Panc1 (cell line): ENCODE data around the gene WNT11. TPM values are rescaled to one million over a fixed set of nuclear protein-coding genes. Genes with fewer than 3 reads are reported as not detected.

ENCODE experiments used
- ATAC-seq: fragments of 200-7000 bp; cut with Tn5 transposase; 2 replicates; pipeline ENCODE4 v1.9.1; 2020; ENCODE audit warnings: mild to moderate bottlenecking, moderate library complexity
- BruUV-seq: library from RNA; stranded (reverse); fragments of 400-500 nt; replicated peaks from 2 replicates; lab custom pipeline; 2021; lab: Mats Ljungman, UMichigan
- CTCF ChIA-PET: fragments of 300-600 bp; sonication (Branson Sonifier 250); formaldehyde crosslinking; loops from one replicate; lab custom pipeline; 2022; ENCODE audit warnings: antibody characterized with exemption; lab: Charles Lee
- POLR2A ChIA-PET: fragments of 300-600 bp; sonication (Branson Sonifier 250); formaldehyde crosslinking; loops from one replicate; lab custom pipeline; 2022; ENCODE audit warnings: antibody characterized with exemption; lab: Charles Lee
- DNase-seq: peaks from one replicate; pipeline ENCODE4 v3.0.0-alpha.2; 2010; ENCODE audit warnings: low read depth, low spot score
- H3K27ac ChIP-seq: 2 replicates; pipeline ENCODE4 v1.5.1; 2011; ENCODE audit warnings: mild to moderate bottlenecking, low read length, inconsistent platforms
- H3K27me3 ChIP-seq: fragments of 200-500 bp; sonication (Bioruptor generic); 2 replicates; pipeline ENCODE4 v1.6.0; 2014; ENCODE audit warnings: low read length, inconsistent platforms; ENCODE audit not compliant: control insufficient read depth, insufficient read depth
- H3K36me3 ChIP-seq: fragments of 200-500 bp; sonication (Bioruptor generic); 2 replicates; pipeline ENCODE4 v1.5.1; 2014; ENCODE audit warnings: inconsistent platforms, mild to moderate bottlenecking, low read length, moderate library complexity; ENCODE audit not compliant: control insufficient read depth, insufficient read depth
- H3K4me1 ChIP-seq: 2 replicates; pipeline ENCODE4 v1.5.1; 2011; ENCODE audit warnings: inconsistent platforms, mild to moderate bottlenecking, low read length, moderate library complexity; ENCODE audit not compliant: control insufficient read depth, insufficient read depth
- H3K4me3 ChIP-seq, 2 experiments: 2 replicates each; pipeline ENCODE4 v1.5.1; 2011 to 2012; ENCODE audit warnings: low read depth in 2 of 2, low read length in 2 of 2, mild to moderate bottlenecking in 2 of 2, inconsistent platforms in 1 of 2, moderate library complexity in 1 of 2
- H3K9me3 ChIP-seq: fragments of 200-500 bp; sonication (Bioruptor generic); 2 replicates; pipeline ENCODE4 v1.5.1; 2014; ENCODE audit warnings: low read depth, mild to moderate bottlenecking, inconsistent platforms, low read length, moderate library complexity; ENCODE audit not compliant: control insufficient read depth, insufficient read depth
- POLR2AphosphoS5 ChIP-seq: IDR thresholded peaks from 2 replicates; pipeline ENCODE4 v1.6.1; 2012; ENCODE audit warnings: mild to moderate bottlenecking, low read depth, low read length, moderate library complexity
- SIN3A ChIP-seq: IDR thresholded peaks from 2 replicates; pipeline ENCODE4 v1.6.1; 2012; ENCODE audit warnings: low read depth, mild to moderate bottlenecking, low read length, moderate library complexity, borderline replicate concordance; ENCODE audit not compliant: insufficient read depth
- TCF7L2 ChIP-seq: IDR thresholded peaks from 2 replicates; pipeline ENCODE4 v1.6.1; 2011; ENCODE audit warnings: mild to moderate bottlenecking, low read depth, low read length, inconsistent platforms
- in situ Hi-C: cut with HindIII; loops from 2 replicates; pipeline ENCODE4 v1.10.0; 2016; ENCODE audit warnings: low sequenced_read_pairs, low pct_unique_long_range_greater_than_20kb
- intact Hi-C: fragments of 100-400 bp; cut with micrococcal nuclease; formaldehyde crosslinking; loops from one replicate; pipeline ENCODE4 v1.10.0; 2022; ENCODE audit not compliant: unreplicated experiment
- total RNA-seq: library from RNA; stranded (reverse); gene quantifications from one replicate; pipeline ENCODE4 v1.2.1, GENCODE V29; 2021; ENCODE audit not compliant: unreplicated experiment
- TF ChIP-seq, protein P1 (sequence below), 2 experiments: IDR thresholded peaks; 2 replicates each; pipeline ENCODE4 v1.6.1; 2011 to 2012; ENCODE audit warnings: low read depth in 2 of 2, control low read depth in 1 of 2, low read length in 1 of 2, mild to moderate bottlenecking in 1 of 2, moderate library complexity in 1 of 2; ENCODE audit not compliant: insufficient read depth in 1 of 2
- TF ChIP-seq, protein P2 (sequence below): fragments of 450-650 bp; IDR thresholded peaks from 2 replicates; pipeline ENCODE4 v1.5.1; 2017; ENCODE audit warnings: mild to moderate bottlenecking

The WNT11 gene
- total RNA-seq, 1 experiment from 2014 or later = 1.1 TPM

DNA sequence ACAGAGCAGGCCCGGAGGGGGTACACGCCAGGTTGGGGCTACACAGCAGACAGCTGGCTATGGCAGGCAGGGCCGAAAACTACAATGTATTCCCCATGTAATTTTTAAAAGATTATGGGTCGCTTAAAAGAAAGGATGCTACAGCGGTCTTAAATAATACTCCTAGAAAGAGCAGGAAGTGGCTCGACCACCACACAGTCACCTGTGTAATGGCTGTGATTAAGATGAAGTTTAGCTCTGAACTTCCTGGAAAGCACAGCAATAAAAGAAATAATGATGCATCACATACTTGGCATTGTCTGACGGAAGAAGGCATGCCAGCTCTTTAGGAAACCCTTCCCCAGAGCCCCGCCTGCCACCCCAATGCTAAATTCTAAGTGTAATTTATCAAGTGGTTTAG lies 32.6 kb downstream of the WNT11 start:
- in situ Hi-C loops (no loop called here), intact Hi-C loops (no loop called here)
- Histone ChIP-seq H3K4me3 (no peak overlapping the region), H3K9me3 (no peaks in the 10 kb centered on the region), H3K4me1 (no peaks in the 10 kb centered on the region), H3K27me3 (no peaks in the 10 kb centered on the region), H3K36me3 (no peaks in the 10 kb centered on the region), H3K27ac (no peak overlapping the region)
- ChIA-PET CTCF (interaction anchor here (0.5 kb wide), 1 partner anchor 202 kb away, joined by 3 read pairs; no protein-coding TSS in a partner anchor), POLR2A (no interaction called here)
- TF ChIP-seq SIN3A = no peak
- TF ChIP-seq, protein P1, sequence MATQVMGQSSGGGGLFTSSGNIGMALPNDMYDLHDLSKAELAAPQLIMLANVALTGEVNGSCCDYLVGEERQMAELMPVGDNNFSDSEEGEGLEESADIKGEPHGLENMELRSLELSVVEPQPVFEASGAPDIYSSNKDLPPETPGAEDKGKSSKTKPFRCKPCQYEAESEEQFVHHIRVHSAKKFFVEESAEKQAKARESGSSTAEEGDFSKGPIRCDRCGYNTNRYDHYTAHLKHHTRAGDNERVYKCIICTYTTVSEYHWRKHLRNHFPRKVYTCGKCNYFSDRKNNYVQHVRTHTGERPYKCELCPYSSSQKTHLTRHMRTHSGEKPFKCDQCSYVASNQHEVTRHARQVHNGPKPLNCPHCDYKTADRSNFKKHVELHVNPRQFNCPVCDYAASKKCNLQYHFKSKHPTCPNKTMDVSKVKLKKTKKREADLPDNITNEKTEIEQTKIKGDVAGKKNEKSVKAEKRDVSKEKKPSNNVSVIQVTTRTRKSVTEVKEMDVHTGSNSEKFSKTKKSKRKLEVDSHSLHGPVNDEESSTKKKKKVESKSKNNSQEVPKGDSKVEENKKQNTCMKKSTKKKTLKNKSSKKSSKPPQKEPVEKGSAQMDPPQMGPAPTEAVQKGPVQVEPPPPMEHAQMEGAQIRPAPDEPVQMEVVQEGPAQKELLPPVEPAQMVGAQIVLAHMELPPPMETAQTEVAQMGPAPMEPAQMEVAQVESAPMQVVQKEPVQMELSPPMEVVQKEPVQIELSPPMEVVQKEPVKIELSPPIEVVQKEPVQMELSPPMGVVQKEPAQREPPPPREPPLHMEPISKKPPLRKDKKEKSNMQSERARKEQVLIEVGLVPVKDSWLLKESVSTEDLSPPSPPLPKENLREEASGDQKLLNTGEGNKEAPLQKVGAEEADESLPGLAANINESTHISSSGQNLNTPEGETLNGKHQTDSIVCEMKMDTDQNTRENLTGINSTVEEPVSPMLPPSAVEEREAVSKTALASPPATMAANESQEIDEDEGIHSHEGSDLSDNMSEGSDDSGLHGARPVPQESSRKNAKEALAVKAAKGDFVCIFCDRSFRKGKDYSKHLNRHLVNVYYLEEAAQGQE (IDR thresholded peaks at IDR 0.05; ENCODE audit: insufficient read depth in 1 of 2, low read depth in 2 of 2, low read length in 1 of 2) = no peak
- TF ChIP-seq TCF7L2 = no peak
- TF ChIP-seq POLR2AphosphoS5 = no peak
- TF ChIP-seq, protein P2, sequence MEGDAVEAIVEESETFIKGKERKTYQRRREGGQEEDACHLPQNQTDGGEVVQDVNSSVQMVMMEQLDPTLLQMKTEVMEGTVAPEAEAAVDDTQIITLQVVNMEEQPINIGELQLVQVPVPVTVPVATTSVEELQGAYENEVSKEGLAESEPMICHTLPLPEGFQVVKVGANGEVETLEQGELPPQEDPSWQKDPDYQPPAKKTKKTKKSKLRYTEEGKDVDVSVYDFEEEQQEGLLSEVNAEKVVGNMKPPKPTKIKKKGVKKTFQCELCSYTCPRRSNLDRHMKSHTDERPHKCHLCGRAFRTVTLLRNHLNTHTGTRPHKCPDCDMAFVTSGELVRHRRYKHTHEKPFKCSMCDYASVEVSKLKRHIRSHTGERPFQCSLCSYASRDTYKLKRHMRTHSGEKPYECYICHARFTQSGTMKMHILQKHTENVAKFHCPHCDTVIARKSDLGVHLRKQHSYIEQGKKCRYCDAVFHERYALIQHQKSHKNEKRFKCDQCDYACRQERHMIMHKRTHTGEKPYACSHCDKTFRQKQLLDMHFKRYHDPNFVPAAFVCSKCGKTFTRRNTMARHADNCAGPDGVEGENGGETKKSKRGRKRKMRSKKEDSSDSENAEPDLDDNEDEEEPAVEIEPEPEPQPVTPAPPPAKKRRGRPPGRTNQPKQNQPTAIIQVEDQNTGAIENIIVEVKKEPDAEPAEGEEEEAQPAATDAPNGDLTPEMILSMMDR = no peak
- BruUV-seq = no TSS peak
- DNase-seq (no peak), ATAC-seq (no peak)

DNA sequence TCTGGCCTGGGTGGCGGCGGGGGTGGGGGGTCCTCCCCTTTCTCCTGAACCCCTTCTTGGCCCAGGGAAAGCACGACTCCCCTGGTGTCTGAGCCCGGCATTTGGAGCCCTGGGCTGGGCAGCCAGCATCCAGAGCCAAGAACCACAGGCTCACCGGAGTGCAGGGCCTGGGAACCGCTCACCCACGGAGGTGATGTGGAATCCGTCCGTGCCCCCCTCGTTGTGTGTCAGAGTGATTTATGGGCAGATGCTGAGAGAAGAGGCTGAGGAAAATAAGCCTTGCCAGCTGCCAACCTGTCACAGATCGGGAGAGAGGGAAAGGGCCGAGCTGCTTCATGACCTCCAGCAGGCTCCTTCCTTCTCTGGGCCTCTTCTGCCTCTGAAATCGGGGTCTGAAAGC lies 33.7 kb downstream of the WNT11 start:
- H3K9me3 ChIP-seq = no peaks in the 10 kb centered on the region
- intact Hi-C loops (no loop called here), in situ Hi-C loops (no loop called here)
- no peaks in the 10 kb centered on the region for H3K36me3 ChIP-seq
- H3K27ac ChIP-seq = no peak overlapping the region
- H3K27me3 ChIP-seq = no peaks in the 10 kb centered on the region
- no peak overlapping the region for H3K4me3 ChIP-seq
- H3K4me1 ChIP-seq = no peaks in the 10 kb centered on the region
- ChIA-PET POLR2A (no interaction called here), CTCF (no interaction called here)
- ATAC-seq (no peak), DNase-seq (no peak)
- TF ChIP-seq, protein P1 (IDR thresholded peaks at IDR 0.05; ENCODE audit: insufficient read depth in 1 of 2, low read depth in 2 of 2, low read length in 1 of 2) = no peak
- no peak for TF ChIP-seq TCF7L2
- TF ChIP-seq, protein P2 = no peak
- TF ChIP-seq SIN3A = no peak
- TF ChIP-seq POLR2AphosphoS5 = no peak
- no TSS peak for BruUV-seq
